WTC11 (cell line): Measurements from ENCODE around the gene TLNRD1. TPM values are rescaled to one million over a fixed set of nuclear protein-coding genes. Genes with fewer than 3 reads are reported as not detected.

Source experiments
- ATAC-seq: fragments of 200-7000 bp; cut with Tn5 transposase; 2 replicates; pipeline ENCODE4 v1.10.0; 2021; ENCODE audit warnings: mild to moderate bottlenecking, moderate library complexity
- CTCF ChIA-PET: fragments of 300-600 bp; sonication (Branson Sonifier 250); formaldehyde crosslinking; loops from one replicate; lab custom pipeline; 2021; ENCODE audit warnings: antibody characterized with exemption; lab: Charles Lee
- POLR2A ChIA-PET: fragments of 350-600 bp; sonication (Branson Sonifier 250); formaldehyde crosslinking; loops from one replicate; lab custom pipeline; 2021; ENCODE audit warnings: antibody characterized with exemption; lab: Charles Lee
- DNase-seq: peaks from one replicate; pipeline ENCODE4 v3.0.0; 2021; ENCODE audit warnings: low spot score
- H3K27ac Mint-ChIP-seq: 2 replicates; pipeline ENCODE4 v1.8.0; 2021; ENCODE audit warnings: mixed read lengths
- H3K27me3 Mint-ChIP-seq: 2 replicates; pipeline ENCODE4 v1.8.0; 2021; ENCODE audit warnings: low read depth, mild to moderate bottlenecking, moderate library complexity, mixed read lengths
- H3K36me3 Mint-ChIP-seq: 2 replicates; pipeline ENCODE4 v1.8.0; 2021; ENCODE audit warnings: mixed read lengths
- H3K4me1 Mint-ChIP-seq: 2 replicates; pipeline ENCODE4 v1.8.0; 2022; ENCODE audit warnings: mixed read lengths
- H3K4me3 Mint-ChIP-seq: 2 replicates; pipeline ENCODE4 v1.8.0; 2021; ENCODE audit warnings: mild to moderate bottlenecking, moderate library complexity, mixed read lengths
- H3K9me3 Mint-ChIP-seq: 2 replicates; pipeline ENCODE4 v1.8.0; 2021; ENCODE audit warnings: mixed read lengths
- AFF4 ChIP-seq: sonication (generic); formaldehyde crosslinking; IDR thresholded peaks from 2 replicates; pipeline ENCODE4 v1.8.1; 2023; ENCODE audit warnings: mild to moderate bottlenecking, missing genetic modification reagents, borderline replicate concordance
- ATF1 ChIP-seq: sonication (generic); formaldehyde crosslinking; IDR thresholded peaks from 2 replicates; pipeline ENCODE4 v1.8.1; 2023; ENCODE audit warnings: mild to moderate bottlenecking, moderate library complexity, missing genetic modification reagents
- ATF2 ChIP-seq: sonication (generic); formaldehyde crosslinking; IDR thresholded peaks from 2 replicates; pipeline ENCODE4 v1.8.1; 2022; ENCODE audit warnings: low read depth, missing genetic modification reagents, borderline replicate concordance
- CBFB ChIP-seq: sonication (generic); formaldehyde crosslinking; IDR thresholded peaks from 2 replicates; pipeline ENCODE4 v1.8.1; 2022; ENCODE audit warnings: mild to moderate bottlenecking, low read depth, missing genetic modification reagents
- CREM ChIP-seq: sonication (generic); formaldehyde crosslinking; IDR thresholded peaks from 2 replicates; pipeline ENCODE4 v1.8.1; 2022; ENCODE audit warnings: mild to moderate bottlenecking, missing genetic modification reagents, moderate library complexity
- CTCF ChIP-seq: fragments of 200-600 bp; IDR thresholded peaks from 2 replicates; pipeline ENCODE4 v1.8.0; 2022; ENCODE audit warnings: antibody characterized with exemption
- E2F4 ChIP-seq: sonication (generic); formaldehyde crosslinking; IDR thresholded peaks from 2 replicates; pipeline ENCODE4 v1.8.1; 2022; ENCODE audit warnings: low read depth, mild to moderate bottlenecking, moderate library complexity, missing genetic modification reagents, borderline replicate concordance
- EMX1 ChIP-seq: fragments of 250-450 bp; sonication (Bioruptor Pico); IDR thresholded peaks from 2 replicates; pipeline ENCODE4 v1.8.0; 2021; ENCODE audit warnings: mild to moderate bottlenecking
- GTF2I ChIP-seq: fragments of 250-450 bp; sonication (Bioruptor Pico); conservative IDR thresholded peaks from 2 replicates; pipeline ENCODE4 v1.4.0; 2021; ENCODE audit warnings: mild to moderate bottlenecking
- JAZF1 ChIP-seq: fragments of 250-450 bp; sonication (Bioruptor Pico); IDR thresholded peaks from 2 replicates; pipeline ENCODE4 v1.9.0; 2021; ENCODE audit warnings: moderate library complexity, mild to moderate bottlenecking, inconsistent platforms
- MAX ChIP-seq: sonication (generic); formaldehyde crosslinking; IDR thresholded peaks from 2 replicates; pipeline ENCODE4 v1.8.0; 2022; ENCODE audit warnings: mild to moderate bottlenecking, missing genetic modification reagents
- MYBL2 ChIP-seq: sonication (generic); formaldehyde crosslinking; IDR thresholded peaks from 2 replicates; pipeline ENCODE4 v1.8.1; 2023; ENCODE audit warnings: mild to moderate bottlenecking, moderate library complexity, missing genetic modification reagents
- NR3C1 ChIP-seq: sonication (generic); formaldehyde crosslinking; conservative IDR thresholded peaks from 2 replicates; pipeline ENCODE4 v1.8.1; 2023; ENCODE audit warnings: low read depth, mild to moderate bottlenecking, missing genetic modification reagents
- TEAD1 ChIP-seq: sonication (generic); formaldehyde crosslinking; IDR thresholded peaks from 2 replicates; pipeline ENCODE4 v1.8.0; 2022; ENCODE audit warnings: mild to moderate bottlenecking, missing genetic modification reagents
- ZBTB21 ChIP-seq: sonication (generic); formaldehyde crosslinking; IDR thresholded peaks from 2 replicates; pipeline ENCODE4 v1.8.1; 2023; ENCODE audit warnings: mild to moderate bottlenecking, missing genetic modification reagents, borderline replicate concordance
- ZNF121 ChIP-seq: sonication (generic); formaldehyde crosslinking; IDR thresholded peaks from 2 replicates; pipeline ENCODE4 v1.8.0; 2023; ENCODE audit warnings: missing genetic modification reagents
- ZNF416 ChIP-seq: fragments of 250-450 bp; sonication (Bioruptor Pico); IDR thresholded peaks from 2 replicates; pipeline ENCODE4 v1.9.0; 2021; ENCODE audit warnings: mild to moderate bottlenecking, inconsistent platforms
- ZNF423 ChIP-seq: fragments of 250-450 bp; sonication (Bioruptor Pico); IDR thresholded peaks from 2 replicates; pipeline ENCODE4 v2.1.2; 2022; ENCODE audit warnings: mild to moderate bottlenecking, moderate library complexity
- total RNA-seq: library from RNA; stranded (reverse); gene quantifications from 3 replicates; pipeline ENCODE4 v1.2.3, GENCODE V29; 2021

The TLNRD1 gene
- total RNA-seq, 1 experiment from 2014 or later: 26.7 TPM

GRCh38 chr15:80982205-80982604 lies 18.5 kb upstream of the TLNRD1 start:
- H3K4me1 Mint-ChIP-seq: peaks cover 46% of the 10 kb centered on the region
- no peak for TF ChIP-seq MYBL2 (CRISPR knock-in tag)
- TF ChIP-seq CBFB: no peak
- DNase-seq (no peak), ATAC-seq (no peak)
- no peak overlapping the region for H3K4me3 Mint-ChIP-seq
- ChIA-PET POLR2A (no interaction called here), CTCF (interaction anchor here (0.9 to 1.2 kb wide), 5 partner anchors 12 to 284 kb away, joined by 3 to 5 read pairs (median 3); partner anchors contain the start of gene CEMIP)
- peaks cover 27% of the 10 kb centered on the region for H3K36me3 Mint-ChIP-seq
- no peaks in the 10 kb centered on the region for H3K27me3 Mint-ChIP-seq
- H3K9me3 Mint-ChIP-seq: no peaks in the 10 kb centered on the region
- peak overlapping the region; percentile 66; the same call in 1 of the 2 replicates for H3K27ac Mint-ChIP-seq

GRCh38 chr15:80982839-80983238 lies 17.9 kb upstream of the TLNRD1 start:
- Mint-ChIP-seq H3K4me3 (no peak overlapping the region), H3K27me3 (no peaks in the 10 kb centered on the region), H3K27ac (no peak overlapping the region), H3K9me3 (no peaks in the 10 kb centered on the region), H3K36me3 (peaks cover 27% of the 10 kb centered on the region), H3K4me1 (peaks cover 42% of the 10 kb centered on the region)
- DNase-seq (no peak), ATAC-seq (no peak)
- TF ChIP-seq E2F4 (no peak), ATF2 (CRISPR knock-in tag) (no peak), MAX (CRISPR knock-in tag) (no peak), JAZF1 (CRISPR knock-in tag) (no peak), EMX1 (CRISPR knock-in tag) (no peak), ZNF121 (CRISPR knock-in tag) (0 out of 2 replicates have a peak, but pooled peaks have one; percentile 45), TEAD1 (no peak), ZNF416 (CRISPR knock-in tag) (no peak)
- POLR2A ChIA-PET: no interaction called here
- CTCF ChIA-PET: interaction anchor here (0.9 to 1.2 kb wide), 4 partner anchors 13 to 203 kb away, joined by 3 to 5 read pairs (median 3); partner anchors contain the start of gene CEMIP

- Mint-ChIP-seq H3K36me3 (peaks cover 15% of the 10 kb centered on the region), H3K9me3 (no peaks in the 10 kb centered on the region), H3K4me1 (peaks cover 42% of the 10 kb centered on the region), H3K27me3 (no peaks in the 10 kb centered on the region), H3K27ac (0 out of 2 replicates have a peak overlapping the region, but pooled peaks have one; percentile 9), H3K4me3 (no peak overlapping the region)
- TF ChIP-seq AFF4 (CRISPR knock-in tag) (no peak), GTF2I (CRISPR knock-in tag) (no peak)
- ChIA-PET POLR2A (no interaction called here), CTCF (interaction anchor here (0.6 kb wide), 1 partner anchor 28 kb away, joined by 3 read pairs; no protein-coding TSS in a partner anchor)
- DNase-seq: no peak
- no peak for ATAC-seq
These were observed 15.9 kb upstream of the TLNRD1 start for GRCh38 chr15:80984856-80985255.

- H3K27me3 Mint-ChIP-seq: no peaks in the 10 kb centered on the region
- no peak for TF ChIP-seq ZNF423 (CRISPR knock-in tag)
- TF ChIP-seq ZBTB21 (CRISPR knock-in tag): no peak
- no peak for TF ChIP-seq ATF1
- no peak for TF ChIP-seq ZNF416 (CRISPR knock-in tag)
- no peak for TF ChIP-seq CTCF
- no peak for TF ChIP-seq JAZF1 (CRISPR knock-in tag)
- no peak for TF ChIP-seq NR3C1 (CRISPR knock-in tag)
- TF ChIP-seq MAX (CRISPR knock-in tag): no peak
- no peak for TF ChIP-seq CREM
- H3K4me3 Mint-ChIP-seq: no peak overlapping the region
- no peak for ATAC-seq
- H3K27ac Mint-ChIP-seq: 0 out of 2 replicates have a peak overlapping the region, but pooled peaks have one; percentile 24
- H3K9me3 Mint-ChIP-seq: no peaks in the 10 kb centered on the region
- peaks cover 46% of the 10 kb centered on the region for H3K4me1 Mint-ChIP-seq
- DNase-seq: no peak
- ChIA-PET CTCF (interaction anchor here (1.7 to 2.6 kb wide), 2 partner anchors 9 to 280 kb away, joined by 7 to 11 read pairs; no protein-coding TSS in a partner anchor), POLR2A (no interaction called here)
- peaks cover 8% of the 10 kb centered on the region for H3K36me3 Mint-ChIP-seq
These were observed 14.7 kb upstream of the TLNRD1 start for GRCh38 chr15:80985981-80986380.
